ENCODE results near the gene RBP4.

The RBP4 gene

GRCh38 chr10:93542358-93542791, 58.7 kb downstream of the RBP4 start:
- Histone ChIP-seq H3K4me3 (peak overlapping the region; percentile 47), H3K27ac (no peak overlapping the region)
- TF ChIP-seq CTCF (IDR thresholded peaks at IDR 0.05): no peak
- no peak for DNase-seq (ENCODE audit: low spot score)

Data from coronary artery (tissue), 2 donors.